TTC549 (cell line): ENCODE results near the gene B9D1.

Experiments
- FAIRE-seq: peaks from 2 replicates; lab custom pipeline; 2012; peaks lifted over from hg19 to GRCh38; lab: Jason Lieb, UNC

The B9D1 gene

GRCh38 chr17:19317359-19318095 is 45.0 kb downstream of the B9D1 start:
- no peak for FAIRE-seq

- FAIRE-seq = no peak
Observed at GRCh38 chr17:19316761-19317358, 45.7 kb downstream of the B9D1 start.

- no peak for FAIRE-seq
Observed at GRCh38 chr17:19315104-19315503, 47.4 kb downstream of the B9D1 start.

GRCh38 chr17:19313746-19314651 is 48.5 kb downstream of the B9D1 start:
- no peak for FAIRE-seq

- FAIRE-seq = no peak
Observed at GRCh38 chr17:19313066-19313745, 49.3 kb downstream of the B9D1 start.

- no peak for FAIRE-seq
Observed at GRCh38 chr17:19312406-19312805, 50.1 kb downstream of the B9D1 start.

- FAIRE-seq = no peak
Observed at GRCh38 chr17:19311421-19312215, 50.9 kb downstream of the B9D1 start.

GRCh38 chr17:19311016-19311415 is 51.5 kb downstream of the B9D1 start:
- no peak for FAIRE-seq

GRCh38 chr17:19310151-19310550 is 52.4 kb downstream of the B9D1 start:
- no peak for FAIRE-seq

- FAIRE-seq = no peak
Observed at GRCh38 chr17:19309701-19310100, 52.8 kb downstream of the B9D1 start.

- FAIRE-seq = no peak
Observed at GRCh38 chr17:19308398-19308797, 54.1 kb downstream of the B9D1 start.

- FAIRE-seq = no peak
Observed at GRCh38 chr17:19307521-19307920, 55.0 kb downstream of the B9D1 start.

- FAIRE-seq = no peak
Observed at GRCh38 chr17:19306160-19307111, 56.1 kb downstream of the B9D1 start.

GRCh38 chr17:19305761-19306159 is 56.8 kb downstream of the B9D1 start:
- FAIRE-seq = no peak

GRCh38 chr17:19305256-19305655 is 57.3 kb downstream of the B9D1 start:
- FAIRE-seq = no peak

GRCh38 chr17:19304751-19305150 is 57.8 kb downstream of the B9D1 start:
- no peak for FAIRE-seq

- no peak for FAIRE-seq
Observed at GRCh38 chr17:19304209-19304608, 58.3 kb downstream of the B9D1 start.

GRCh38 chr17:19303367-19303776 is 59.2 kb downstream of the B9D1 start:
- FAIRE-seq = no peak

GRCh38 chr17:19302791-19303331 is 59.7 kb downstream of the B9D1 start:
- FAIRE-seq = no peak

- FAIRE-seq = no peak
Observed at GRCh38 chr17:19301973-19302372, 60.5 kb downstream of the B9D1 start.
